ENCODE data around the gene SELENOK. TPM values are rescaled to one million over a fixed set of nuclear protein-coding genes. Genes with fewer than 3 reads are reported as not detected.

SELENOK gene
- total RNA-seq, 1 donor from 2014 or later: 55.0 TPM

DNA sequence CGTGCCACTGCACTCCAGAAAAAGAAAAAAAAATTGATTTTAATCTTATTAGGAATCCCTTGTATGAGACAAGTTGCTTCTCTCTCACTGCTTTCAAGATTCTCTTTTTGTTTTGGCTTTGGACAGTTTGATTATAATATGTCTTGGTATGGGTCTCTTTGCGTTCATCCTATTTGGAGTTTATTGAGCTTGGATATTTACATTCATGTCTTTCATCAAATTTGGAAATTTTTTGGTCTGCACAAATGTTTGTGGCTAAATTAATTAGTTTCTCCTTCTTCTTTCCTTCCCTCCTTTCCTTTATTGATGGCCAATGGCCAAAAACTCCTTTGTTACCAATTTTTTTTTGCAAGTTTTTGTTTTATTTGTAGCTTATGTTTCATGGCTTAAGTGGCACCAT lies 28.1 kb upstream of the SELENOK start:
- intact Hi-C loops (cut with DNase I): no loop called here
- Histone ChIP-seq H3K4me1 (no peaks in the 10 kb centered on the region), H3K27ac (no peak overlapping the region), H3K9me3 (no peaks in the 10 kb centered on the region), H3K27me3 (no peaks in the 10 kb centered on the region), H3K4me3 (no peak overlapping the region), H3K36me3 (no peaks in the 10 kb centered on the region)
- TF ChIP-seq POLR2A (IDR thresholded peaks at IDR 0.05): no peak
- TF ChIP-seq POLR2AphosphoS5 (IDR thresholded peaks at IDR 0.05; ENCODE audit: insufficient read depth in 1 of 2, low read depth in 1 of 2): no peak
- TF ChIP-seq CTCF (IDR thresholded peaks at IDR 0.05): no peak
- DNase-seq (ENCODE audit: extremely low spot score in 2 of 2): no peak

DNA sequence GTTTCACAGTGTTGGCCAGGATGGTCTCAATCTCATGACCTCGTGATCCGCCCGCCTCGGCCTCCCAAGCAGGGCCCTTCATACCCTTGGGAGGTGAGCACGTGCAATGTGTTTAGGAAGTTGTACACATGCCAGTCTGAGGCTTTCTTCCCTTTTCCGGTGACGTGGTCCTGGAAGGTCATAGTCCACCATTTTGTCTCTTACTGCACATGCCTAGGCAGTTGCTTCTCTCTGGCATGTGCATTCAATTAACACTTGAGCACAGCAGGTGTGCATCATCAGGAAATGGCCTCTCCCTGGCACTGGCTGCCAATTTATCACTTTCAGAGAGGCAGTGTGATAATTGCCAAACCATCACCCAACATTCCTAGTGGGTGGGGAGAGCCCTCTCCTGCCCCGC lies 21.7 kb upstream of the SELENOK start:
- intact Hi-C loops (cut with DNase I): no loop called here
- Histone ChIP-seq H3K27me3 (no peaks in the 10 kb centered on the region), H3K27ac (no peak overlapping the region), H3K9me3 (no peaks in the 10 kb centered on the region), H3K36me3 (no peaks in the 10 kb centered on the region), H3K4me1 (no peaks in the 10 kb centered on the region), H3K4me3 (no peak overlapping the region)
- DNase-seq (ENCODE audit: extremely low spot score in 2 of 2): no peak
- no peak for TF ChIP-seq POLR2A (IDR thresholded peaks at IDR 0.05)
- TF ChIP-seq CTCF (IDR thresholded peaks at IDR 0.05): no peak
- TF ChIP-seq POLR2AphosphoS5 (IDR thresholded peaks at IDR 0.05; ENCODE audit: insufficient read depth in 1 of 2, low read depth in 1 of 2): no peak

GRCh38 chr3:53902711-53903110 lies 11.1 kb upstream of the SELENOK start:
- H3K4me3 ChIP-seq: no peak overlapping the region
- H3K27me3 ChIP-seq: no peaks in the 10 kb centered on the region
- TF ChIP-seq POLR2AphosphoS5 (IDR thresholded peaks at IDR 0.05; ENCODE audit: insufficient read depth in 1 of 2, low read depth in 1 of 2): no peak
- TF ChIP-seq CTCF (IDR thresholded peaks at IDR 0.05): no peak
- TF ChIP-seq POLR2A (IDR thresholded peaks at IDR 0.05): no peak
- no peaks in the 10 kb centered on the region for H3K36me3 ChIP-seq
- H3K4me1 ChIP-seq: no peaks in the 10 kb centered on the region
- H3K27ac ChIP-seq: no peak overlapping the region
- no peak for DNase-seq (ENCODE audit: extremely low spot score in 2 of 2)
- no peaks in the 10 kb centered on the region for H3K9me3 ChIP-seq
- intact Hi-C loops (cut with DNase I): no loop called here

GRCh38 chr3:53902067-53902466 lies 10.4 kb upstream of the SELENOK start:
- H3K27ac ChIP-seq: no peak overlapping the region
- no peak overlapping the region for H3K4me3 ChIP-seq
- intact Hi-C loops (cut with DNase I): no loop called here
- no peaks in the 10 kb centered on the region for H3K27me3 ChIP-seq
- no peak for DNase-seq (ENCODE audit: extremely low spot score in 2 of 2)
- no peaks in the 10 kb centered on the region for H3K9me3 ChIP-seq
- no peaks in the 10 kb centered on the region for H3K36me3 ChIP-seq
- TF ChIP-seq CTCF (IDR thresholded peaks at IDR 0.05) (no peak), POLR2A (IDR thresholded peaks at IDR 0.05) (no peak), POLR2AphosphoS5 (IDR thresholded peaks at IDR 0.05; ENCODE audit: insufficient read depth in 1 of 2, low read depth in 1 of 2) (no peak)
- H3K4me1 ChIP-seq: no peaks in the 10 kb centered on the region

DNA sequence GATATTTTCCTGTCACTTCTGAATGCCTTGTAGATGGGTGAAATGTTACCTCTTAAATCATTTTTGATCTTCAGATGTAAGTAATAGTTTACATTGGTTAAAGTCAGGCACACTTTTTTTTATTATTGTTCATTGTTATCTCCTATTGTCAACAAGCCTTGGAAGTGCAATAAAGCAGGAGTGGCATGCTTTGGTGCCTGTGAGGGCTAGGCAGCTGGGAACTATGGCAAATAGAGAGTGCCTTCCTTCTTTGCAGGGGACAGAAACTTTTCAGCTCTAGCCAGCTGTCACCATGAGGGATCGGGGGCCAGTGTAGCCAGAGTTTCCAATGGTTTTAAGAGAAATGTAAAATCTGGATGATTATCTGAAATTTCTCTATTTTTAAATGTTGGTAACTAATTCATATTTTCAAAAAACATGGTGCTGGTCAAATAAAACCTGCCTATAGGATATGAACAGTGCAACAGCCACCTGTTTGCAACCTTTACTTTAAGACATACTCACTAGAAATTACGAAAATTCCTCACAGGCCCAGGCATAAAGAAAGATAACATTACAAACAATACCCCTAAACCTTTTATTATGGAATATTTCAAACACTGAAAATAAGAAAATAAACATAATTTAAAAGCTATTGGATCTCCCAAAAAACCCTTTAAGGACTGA lies 9.1 kb upstream of the SELENOK start:
- H3K9me3 ChIP-seq: no peaks in the 10 kb centered on the region
- intact Hi-C loops (cut with DNase I): no loop called here
- H3K4me1 ChIP-seq: no peaks in the 10 kb centered on the region
- no peak overlapping the region for H3K4me3 ChIP-seq
- DNase-seq (ENCODE audit: extremely low spot score in 2 of 2): no peak
- H3K27me3 ChIP-seq: no peaks in the 10 kb centered on the region
- H3K36me3 ChIP-seq: no peaks in the 10 kb centered on the region
- no peak overlapping the region for H3K27ac ChIP-seq
- no peak for TF ChIP-seq POLR2AphosphoS5 (IDR thresholded peaks at IDR 0.05; ENCODE audit: insufficient read depth in 1 of 2, low read depth in 1 of 2)
- no peak for TF ChIP-seq POLR2A (IDR thresholded peaks at IDR 0.05)
- TF ChIP-seq CTCF (IDR thresholded peaks at IDR 0.05): no peak
